ENCODE measurements around the gene NFATC2. TPM values are rescaled to one million over a fixed set of nuclear protein-coding genes. Genes with fewer than 3 reads are reported as not detected.

Gene NFATC2
- total and polyA plus RNA-seq, 2 of the 4 experiments (the other 2 are of a cell fraction): 0.18 to 0.38 TPM

DNA sequence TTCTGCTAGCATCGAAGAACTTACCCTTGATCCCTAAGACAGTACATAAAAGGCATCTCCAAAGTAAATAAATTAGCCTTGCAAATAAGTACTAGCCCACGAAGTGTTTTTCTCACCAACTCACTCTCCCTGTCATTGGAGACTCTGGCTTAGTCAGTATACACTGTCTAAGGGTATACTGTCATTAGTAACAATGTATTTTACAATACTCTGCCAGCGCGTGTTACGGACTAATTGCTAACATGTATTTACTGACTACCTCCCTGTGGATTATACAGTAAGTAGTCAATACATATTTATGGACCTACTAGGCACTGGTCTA lies 72.1 kb downstream of the NFATC2 start:
- Histone ChIP-seq H2BK15ac (ENCODE audit: low read depth, low read length) (no peak overlapping the region), H3K4me3 (ENCODE audit: insufficient read depth, low read depth, low read length) (no peak overlapping the region), H3K27ac (ENCODE audit: insufficient read depth, low read length) (no peak overlapping the region), H3K4ac (ENCODE audit: low read depth, low read length) (no peak overlapping the region), H2AFZ (replicated peaks; ENCODE audit: low read length, poor library complexity) (no peak overlapping the region), H3K9ac (ENCODE audit: low read depth, low read length) (no peak overlapping the region), H2BK5ac (ENCODE audit: low read depth, low read length, poor library complexity, severe bottlenecking) (no peak overlapping the region), H4K8ac (ENCODE audit: low read depth in 2 of 2, low read length in 2 of 2) (no peak overlapping the region), H2BK120ac (ENCODE audit: low read depth, low read length) (no peak overlapping the region), H4K5ac (ENCODE audit: low read depth, low read length) (no peak overlapping the region), H3K79me1 (ENCODE audit: low read depth in 1 of 2, low read length in 2 of 2) (no peaks in the 10 kb centered on the region), H3K23ac (ENCODE audit: low read depth, low read length) (no peak overlapping the region), H2BK20ac (ENCODE audit: low read depth, low read length) (no peak overlapping the region), H3K36me3 (ENCODE audit: control insufficient read depth, insufficient read depth, low read length) (no peaks in the 10 kb centered on the region), H3K9me1 (ENCODE audit: insufficient read depth, low read length) (no peaks in the 10 kb centered on the region), H3K9me3 (ENCODE audit: control insufficient read depth, insufficient read depth, low read length) (no peaks in the 10 kb centered on the region), H4K91ac (ENCODE audit: insufficient read depth, low read depth, low read length) (no peak overlapping the region), H3K4me2 (ENCODE audit: low read depth, low read length) (no peak overlapping the region), H3K4me1 (ENCODE audit: control insufficient read depth, insufficient read depth, low read length) (no peaks in the 10 kb centered on the region; the same call in 1 of the 2 replicates), H3K27me3 (ENCODE audit: control insufficient read depth, insufficient read depth, low read length) (no peaks in the 10 kb centered on the region), H2AK5ac (ENCODE audit: low read depth, low read length) (no peak overlapping the region), H3K56ac (ENCODE audit: extremely low read depth, insufficient read depth, low read length) (no peak overlapping the region), H3K18ac (ENCODE audit: low read depth, low read length) (no peak overlapping the region), H4K20me1 (ENCODE audit: insufficient read depth, low read length) (no peaks in the 10 kb centered on the region), H2AK9ac (replicated peaks; ENCODE audit: low read depth, low read length, poor library complexity) (no peak overlapping the region), H3K14ac (replicated peaks; ENCODE audit: low read depth, low read length) (no peak overlapping the region)
- in situ Hi-C loops (cut with MboI; ENCODE audit: low sequenced_read_pairs) (no loop called here), intact Hi-C loops (cut with micrococcal nuclease) (no loop called here), dilution Hi-C loops (cut with HindIII; ENCODE audit: low sequenced_read_pairs, unreplicated experiment) (no loop called here)
- BruUV-seq (replicated peaks): no TSS peak
- ATAC-seq (ENCODE audit: low read depth): peak; percentile 17; the same call in 1 of the 2 replicates
- ChIA-PET POLR2A (ENCODE audit: unreplicated experiment) (no interaction called here), CTCF (no interaction called here)
- TF ChIP-seq RAD21 (IDR thresholded peaks at IDR 0.05; ENCODE audit: low read length) (no peak), RCOR1 (IDR thresholded peaks at IDR 0.05; ENCODE audit: insufficient replicate concordance, low read length) (no peak), CEBPB (IDR thresholded peaks at IDR 0.05; ENCODE audit: low read depth, low read length) (no peak)
- WGBS, 2 experiments (ENCODE audit: extremely low coverage in 2 of 2, insufficient read length in 1 of 2): no CpG with 5 or more reads among the region's 5 CpGs
- no peak for DNase-seq

All from IMR-90 (cell line).